CD14-positive monocyte (primary cell): Measurements from ENCODE around the gene RRAD. TPM values are rescaled to one million over a fixed set of nuclear protein-coding genes. Genes with fewer than 3 reads are reported as not detected.

ENCODE experiments used
- DNase-seq, 3 donors: peaks; one replicate each; pipeline ENCODE4 v3.0.0-alpha.2; 2011 to 2022
- H2AFZ ChIP-seq: 2 replicates; pipeline ENCODE4 v1.6.0; 2012; ENCODE audit warnings: mild to moderate bottlenecking, low read depth, low read length, inconsistent platforms; ENCODE audit not compliant: insufficient read depth, poor library complexity, severe bottlenecking
- H3K27ac ChIP-seq, 2 donors: 1 replicate in 1 of 2; 2 replicates in 1 of 2; pipeline ENCODE4 v1.5.1; 2012 to 2013; ENCODE audit warnings: low read length in 2 of 2, control low read depth in 1 of 2, inconsistent platforms in 1 of 2, low read depth in 1 of 2, mild to moderate bottlenecking in 1 of 2
- H3K27me3 ChIP-seq, 2 donors: one replicate each; pipeline versions ENCODE4 v1.6.0 to v1.6.1; 2011 to 2013; ENCODE audit warnings: low read length in 2 of 2; ENCODE audit not compliant: control insufficient read depth in 2 of 2, insufficient read depth in 2 of 2
- H3K36me3 ChIP-seq, 2 donors: replicated peaks in 1 of 2; 1 replicate in 1 of 2; 2 replicates in 1 of 2; pipeline versions ENCODE4 v1.5.1 to v1.6.1; 2012 to 2013; ENCODE audit warnings: low read length in 2 of 2, control low read depth in 1 of 2, inconsistent platforms in 1 of 2, mild to moderate bottlenecking in 1 of 2; ENCODE audit not compliant: insufficient read depth in 2 of 2, control insufficient read depth in 1 of 2
- H3K4me1 ChIP-seq, 2 donors: 1 replicate in 1 of 2; 2 replicates in 1 of 2; pipeline versions ENCODE4 v1.5.1 to v1.6.1; 2012 to 2013; ENCODE audit warnings: low read length in 2 of 2, control low read depth in 1 of 2, inconsistent platforms in 1 of 2, mild to moderate bottlenecking in 1 of 2, moderate library complexity in 1 of 2; ENCODE audit not compliant: insufficient read depth in 2 of 2, control insufficient read depth in 1 of 2
- H3K4me2 ChIP-seq: replicated peaks from 2 replicates; pipeline ENCODE3; 2012; ENCODE audit warnings: low read length, moderate library complexity, mild to moderate bottlenecking; ENCODE audit not compliant: poor library complexity, severe bottlenecking; ENCODE audit errors: extremely low read depth
- H3K4me3 ChIP-seq, 3 experiments: fragments of 200-600 bp in 1 of 3; sonication (generic) in 1 of 3; replicated peaks in 1 of 3; 1 replicate in 2 of 3; 2 replicates in 1 of 3; pipeline ENCODE4 v1.5.1; 2011 to 2013; ENCODE audit warnings: low read length in 3 of 3, mild to moderate bottlenecking in 3 of 3, control low read depth in 2 of 3, low read depth in 2 of 3, inconsistent platforms in 1 of 3, moderate library complexity in 1 of 3
- H3K79me2 ChIP-seq: 2 replicates; pipeline ENCODE4 v1.6.0; 2012; ENCODE audit warnings: mild to moderate bottlenecking, control low read depth, inconsistent platforms, low read length, moderate library complexity; ENCODE audit not compliant: insufficient read depth
- H3K9ac ChIP-seq: 2 replicates; pipeline ENCODE4 v1.6.0; 2017; ENCODE audit warnings: low read length, mild to moderate bottlenecking; ENCODE audit not compliant: insufficient read depth, poor library complexity, severe bottlenecking
- H3K9me3 ChIP-seq, 2 donors: replicated peaks in 1 of 2; 1 replicate in 1 of 2; 2 replicates in 1 of 2; pipeline versions ENCODE4 v1.5.1 to v1.6.1; 2012 to 2013; ENCODE audit warnings: low read length in 2 of 2, control low read depth in 1 of 2; ENCODE audit not compliant: control insufficient read depth in 1 of 2, insufficient read depth in 1 of 2
- H4K20me1 ChIP-seq: 2 replicates; pipeline ENCODE4 v1.6.0; 2012; ENCODE audit warnings: mild to moderate bottlenecking, low read length, control low read depth, moderate library complexity; ENCODE audit not compliant: insufficient read depth
- H3K27ac Mint-ChIP-seq, 7 donors: one replicate each; pipeline ENCODE4 v1.8.0; 2020; ENCODE audit warnings: mild to moderate bottlenecking in 7 of 7, mixed read lengths in 7 of 7, moderate library complexity in 6 of 7, inconsistent platforms in 2 of 7
- H3K27me3 Mint-ChIP-seq, 3 donors: one replicate each; pipeline ENCODE4 v1.8.0; 2021 to 2022; ENCODE audit warnings: low read depth in 3 of 3, mild to moderate bottlenecking in 3 of 3, mixed read lengths in 3 of 3, moderate library complexity in 3 of 3, inconsistent platforms in 1 of 3
- H3K36me3 Mint-ChIP-seq, 2 donors: one replicate each; pipeline ENCODE4 v1.8.0; 2020; ENCODE audit warnings: mixed read lengths in 2 of 2, inconsistent platforms in 1 of 2, mild to moderate bottlenecking in 1 of 2
- H3K4me1 Mint-ChIP-seq: one replicate; pipeline ENCODE4 v1.8.0; 2020; ENCODE audit warnings: mild to moderate bottlenecking, mixed read lengths
- H3K4me3 Mint-ChIP-seq, 2 donors: one replicate each; pipeline ENCODE4 v1.8.0; 2020; ENCODE audit warnings: mild to moderate bottlenecking in 2 of 2, mixed read lengths in 2 of 2, moderate library complexity in 1 of 2
- H3K9me3 Mint-ChIP-seq, 7 donors: one replicate each; pipeline ENCODE4 v1.8.0; 2020 to 2022; ENCODE audit warnings: mixed read lengths in 7 of 7, mild to moderate bottlenecking in 6 of 7, moderate library complexity in 6 of 7, inconsistent platforms in 2 of 7
- WGBS: methylation state at CpG from one replicate; pipeline ENCODE4 v1.1.5; 2013; ENCODE audit warnings: missing lambda C conversion rate; ENCODE audit not compliant: insufficient coverage; 5-methylcytosine and 5-hydroxymethylcytosine counted together
- intact Hi-C, 2 donors: fragments of 100-400 bp; cut with micrococcal nuclease; formaldehyde crosslinking; loops; one replicate each; pipeline versions ENCODE4 v1.15.0 to v1.15.1; 2023
- polyA plus RNA-seq, 3 donors: library from polyadenylated mRNA; depleted of rRNA in 1 of 3; unstranded in 2 of 3; stranded (reverse) in 1 of 3; fragments of 300-500 nt in 2 of 3; fragments of >200 nt in 1 of 3; fragmentation: Illumina TruSeq in 2 of 3; gene quantifications; 1 replicate in 2 of 3; 2 replicates in 1 of 3; pipeline ENCODE4 v1.2.3, GENCODE V29; 2012 to 2021
- TF ChIP-seq, protein P1 (sequence below): fragments of 200-600 bp; IDR thresholded peaks from one replicate; pipeline ENCODE4 v1.8.0; 2022; ENCODE audit warnings: antibody characterized with exemption, mild to moderate bottlenecking

Gene RRAD
- polyA plus RNA-seq, 3 donors = 0.42 to 1.9 (median 0.55) TPM

DNA sequence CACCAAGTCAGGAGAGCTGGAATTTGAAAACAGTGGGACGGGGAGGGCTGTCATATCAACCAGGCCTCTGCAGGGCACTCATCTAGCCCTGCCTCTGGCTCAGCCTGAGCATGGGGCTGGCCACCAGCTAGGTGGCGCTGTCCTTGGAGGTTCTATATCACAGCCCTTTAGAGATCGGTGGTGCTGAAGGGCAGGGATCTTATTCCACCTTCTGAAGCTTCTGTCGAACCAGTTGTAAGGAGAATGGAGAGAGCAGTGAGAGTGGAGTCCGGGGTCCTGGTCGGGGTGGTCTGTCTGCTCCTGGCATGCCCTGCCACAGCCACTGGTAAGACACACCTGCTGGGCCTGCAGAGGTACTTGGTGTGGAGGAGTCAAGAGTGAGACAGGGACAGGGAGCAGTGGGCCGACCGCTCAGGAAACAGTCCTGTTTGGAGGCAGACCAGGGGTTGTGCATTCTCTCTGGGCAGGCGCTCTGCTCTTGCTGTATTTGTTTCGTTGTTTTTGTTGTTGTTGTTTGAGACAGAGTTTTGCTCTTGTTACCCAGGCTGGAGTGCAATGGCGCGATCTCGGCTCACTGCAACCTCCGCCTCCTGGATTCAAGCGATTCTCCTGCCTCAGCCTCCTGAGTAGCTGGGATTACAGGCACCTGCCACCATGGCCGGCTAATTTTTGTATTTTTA, 35.9 kb upstream of the RRAD start, which contains the start of gene CES3:
TSS of gene CES3 (plus strand) at position 202 of the 680 bp plus-strand sequence. CDS start at position 244, 42 bp downstream.
- no peak within 1 kb of the TSS for H3K9ac ChIP-seq
- no peaks in the 10 kb centered on the region for H4K20me1 ChIP-seq
- H3K4me1 ChIP-seq = peaks cover 54 to 59% of the 10 kb centered on the region in 2 donors
- Mint-ChIP-seq H3K27me3 (peaks cover 3 to 6% (median 4%) of the 10 kb centered on the region in 3 donors), H3K9me3 (no peaks in the 10 kb centered on the region), H3K4me1 (peaks cover 54% of the 10 kb centered on the region), H3K4me3 (peak within 1 kb of the TSS; percentile 7 to 70), H3K27ac (peak within 1 kb of the TSS; percentile 72 to 93 (median 86)), H3K36me3 (no peaks in the 10 kb centered on the region)
- peak within 1 kb of the TSS; percentile 68 for H2AFZ ChIP-seq
- peak; percentile 48 to 55 (median 50) for DNase-seq
- no peaks in the 10 kb centered on the region for H3K27me3 ChIP-seq
- peak within 1 kb of the TSS; percentile 54 to 67 for H3K27ac ChIP-seq
- no peaks in the 10 kb centered on the region for H3K9me3 ChIP-seq
- peak within 1 kb of the TSS; percentile 51 for H3K4me2 ChIP-seq
- H3K4me3 ChIP-seq = peak within 1 kb of the TSS in 1 of 3 experiments; percentile 37
- WGBS = 77% methylated on average over 9 of the region's 16 CpGs
- TF ChIP-seq, protein P1, sequence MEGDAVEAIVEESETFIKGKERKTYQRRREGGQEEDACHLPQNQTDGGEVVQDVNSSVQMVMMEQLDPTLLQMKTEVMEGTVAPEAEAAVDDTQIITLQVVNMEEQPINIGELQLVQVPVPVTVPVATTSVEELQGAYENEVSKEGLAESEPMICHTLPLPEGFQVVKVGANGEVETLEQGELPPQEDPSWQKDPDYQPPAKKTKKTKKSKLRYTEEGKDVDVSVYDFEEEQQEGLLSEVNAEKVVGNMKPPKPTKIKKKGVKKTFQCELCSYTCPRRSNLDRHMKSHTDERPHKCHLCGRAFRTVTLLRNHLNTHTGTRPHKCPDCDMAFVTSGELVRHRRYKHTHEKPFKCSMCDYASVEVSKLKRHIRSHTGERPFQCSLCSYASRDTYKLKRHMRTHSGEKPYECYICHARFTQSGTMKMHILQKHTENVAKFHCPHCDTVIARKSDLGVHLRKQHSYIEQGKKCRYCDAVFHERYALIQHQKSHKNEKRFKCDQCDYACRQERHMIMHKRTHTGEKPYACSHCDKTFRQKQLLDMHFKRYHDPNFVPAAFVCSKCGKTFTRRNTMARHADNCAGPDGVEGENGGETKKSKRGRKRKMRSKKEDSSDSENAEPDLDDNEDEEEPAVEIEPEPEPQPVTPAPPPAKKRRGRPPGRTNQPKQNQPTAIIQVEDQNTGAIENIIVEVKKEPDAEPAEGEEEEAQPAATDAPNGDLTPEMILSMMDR = peak; percentile 80
- intact Hi-C loops = no loop called here
- no peaks in the 10 kb centered on the region for H3K36me3 ChIP-seq
- no peaks in the 10 kb centered on the region for H3K79me2 ChIP-seq

DNA sequence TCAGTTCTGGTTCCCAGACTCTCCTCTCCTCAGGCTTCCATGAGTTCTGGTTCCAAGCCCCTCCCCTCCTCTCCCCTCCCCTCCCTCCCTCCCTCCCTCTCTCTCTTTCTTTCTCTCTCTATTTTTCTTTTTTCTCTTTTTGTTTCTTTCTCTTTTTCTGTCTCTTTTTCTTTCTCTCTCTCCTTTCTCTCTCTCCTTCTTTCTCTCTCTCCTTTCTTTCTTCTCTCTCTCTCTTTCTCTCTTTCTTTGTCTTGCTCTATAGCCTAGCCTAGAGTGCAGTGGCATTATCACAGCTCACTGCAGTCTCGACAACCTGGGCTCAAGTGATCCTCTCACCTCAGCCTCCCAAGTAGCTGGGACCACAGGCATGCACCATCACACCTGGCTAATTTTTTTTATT, 34.9 kb upstream of the RRAD start:
- Mint-ChIP-seq H3K4me1 (peaks cover 55% of the 10 kb centered on the region), H3K4me3 (peak overlapping the region; percentile 5 to 70), H3K9me3 (no peaks in the 10 kb centered on the region), H3K27me3 (peaks cover 0 to 6% (median 2%) of the 10 kb centered on the region in 3 donors), H3K36me3 (no peaks in the 10 kb centered on the region), H3K27ac (peak overlapping the region; percentile 72 to 93 (median 86))
- Histone ChIP-seq H3K27me3 (no peaks in the 10 kb centered on the region), H3K4me2 (peak overlapping the region; percentile 51), H3K79me2 (no peaks in the 10 kb centered on the region), H4K20me1 (no peaks in the 10 kb centered on the region), H3K4me3 (peak overlapping the region in 1 of 3 experiments; percentile 37), H3K4me1 (peaks cover 54 to 59% of the 10 kb centered on the region in 2 donors), H3K27ac (peak overlapping the region; percentile 54 to 67), H3K9ac (no peak overlapping the region), H3K36me3 (no peaks in the 10 kb centered on the region), H2AFZ (no peak overlapping the region), H3K9me3 (no peaks in the 10 kb centered on the region)
- intact Hi-C loops = no loop called here
- DNase-seq = no peak
- TF ChIP-seq, protein P1 = no peak
- 100% methylated on average over 1 of the region's 1 CpG for WGBS
